ENCODE measurements around the gene CTXN1.

CTXN1 gene

GRCh38 chr19:7968796-7969554, 43.0 kb upstream of the CTXN1 start:
- H3K4me3 ChIP-seq (replicated peaks; ENCODE audit: low read depth, low read length) = no peak overlapping the region
- no peak for TF ChIP-seq CTCF (IDR thresholded peaks at IDR 0.05; ENCODE audit: low read length, missing control alignments)
- no peak for DNase-seq (ENCODE audit: low read depth)

GRCh38 chr19:7968008-7968795, 42.3 kb upstream of the CTXN1 start:
- DNase-seq (ENCODE audit: low read depth) = no peak
- no peak for TF ChIP-seq CTCF (IDR thresholded peaks at IDR 0.05; ENCODE audit: low read length, missing control alignments)
- H3K4me3 ChIP-seq (replicated peaks; ENCODE audit: low read depth, low read length) = no peak overlapping the region

DNA sequence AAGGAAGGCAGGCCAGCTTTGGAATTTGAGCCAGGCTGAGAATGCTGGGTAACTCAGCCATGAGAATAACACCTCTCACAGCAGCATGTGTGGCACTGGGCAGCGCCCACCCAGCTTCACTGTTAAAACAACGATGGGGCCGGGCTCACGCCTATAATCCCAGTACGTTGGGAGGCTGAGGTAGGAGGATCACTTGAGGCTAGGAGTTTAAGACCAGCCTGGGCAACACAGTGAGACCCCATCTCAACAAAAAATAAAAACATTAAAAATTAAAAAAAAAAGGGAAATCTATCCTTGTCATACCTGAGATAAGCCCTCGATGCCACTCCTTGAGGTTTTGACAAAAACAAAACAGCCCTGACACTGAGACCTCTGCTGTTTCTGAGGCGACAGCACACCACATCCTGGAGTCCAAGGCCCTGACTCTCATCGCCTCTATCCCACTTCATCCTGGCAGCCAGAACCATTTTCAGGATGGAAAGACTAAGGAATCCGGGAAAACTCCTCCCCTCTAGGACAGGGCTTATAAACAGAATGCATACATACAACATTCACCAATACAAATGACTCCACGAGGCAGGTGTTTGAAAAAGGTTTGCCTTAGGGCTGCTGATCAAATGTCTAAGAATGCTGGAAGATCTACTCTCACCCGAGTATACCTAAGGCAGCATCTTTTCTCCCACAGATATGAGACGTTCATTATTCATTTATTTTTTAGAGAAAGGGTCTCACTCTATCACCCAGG, 40.2 kb upstream of the CTXN1 start:
- no peak overlapping the region for H3K4me3 ChIP-seq (replicated peaks; ENCODE audit: low read depth, low read length)
- DNase-seq (ENCODE audit: low read depth) = no peak
- TF ChIP-seq CTCF (IDR thresholded peaks at IDR 0.05; ENCODE audit: low read length, missing control alignments) = no peak

GRCh38 chr19:7965259-7965841, 39.4 kb upstream of the CTXN1 start:
- TF ChIP-seq CTCF (IDR thresholded peaks at IDR 0.05; ENCODE audit: low read length, missing control alignments) = no peak
- H3K4me3 ChIP-seq (replicated peaks; ENCODE audit: low read depth, low read length) = no peak overlapping the region
- no peak for DNase-seq (ENCODE audit: low read depth)

- DNase-seq (ENCODE audit: low read depth) = no peak
- TF ChIP-seq CTCF (IDR thresholded peaks at IDR 0.05; ENCODE audit: low read length, missing control alignments) = no peak
- no peak overlapping the region for H3K4me3 ChIP-seq (replicated peaks; ENCODE audit: low read depth, low read length)
These were observed 37.6 kb upstream of the CTXN1 start for GRCh38 chr19:7963566-7963965.

- no peak for TF ChIP-seq CTCF (IDR thresholded peaks at IDR 0.05; ENCODE audit: low read length, missing control alignments)
- H3K4me3 ChIP-seq (replicated peaks; ENCODE audit: low read depth, low read length) = no peak overlapping the region
- no peak for DNase-seq (ENCODE audit: low read depth)
These were observed 36.8 kb upstream of the CTXN1 start for GRCh38 chr19:7962644-7963268.

All from fibroblast of pulmonary artery (primary cell).